HG02973 (cell line): ENCODE results near the gene STIM2.
"Not testable (repeated sequence)": the region's sequence is repeated elsewhere in the genome, so short reads cannot be mapped to it uniquely, and the experiment has no call there.

ENCODE experiments used
- ATAC-seq: cut with Tn5 transposase; IDR thresholded peaks from one replicate; pipeline ENCODE4 v1.9.1; 2021; ENCODE audit warnings: moderate library complexity; ENCODE audit not compliant: unreplicated experiment

Gene STIM2

DNA sequence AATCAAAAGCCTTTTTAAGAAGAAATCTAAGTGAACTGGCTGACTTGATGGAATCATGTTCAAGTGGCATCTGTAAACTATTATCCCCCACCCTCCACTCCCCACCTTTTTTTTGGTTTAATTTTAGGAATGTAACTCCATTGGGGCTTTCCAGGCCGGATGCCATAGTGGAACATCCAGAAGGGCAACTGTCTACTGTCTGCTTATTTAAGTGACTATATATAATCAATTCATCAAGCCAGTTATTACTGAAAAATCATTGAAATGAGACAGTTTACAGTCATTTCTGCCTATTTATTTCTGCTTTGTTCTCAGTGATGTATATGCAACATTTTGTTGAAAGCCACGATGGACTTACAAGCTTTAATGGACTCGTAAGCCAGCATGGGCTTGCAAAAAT, 162.3 kb downstream of the STIM2 start:
- no peak for ATAC-seq

DNA sequence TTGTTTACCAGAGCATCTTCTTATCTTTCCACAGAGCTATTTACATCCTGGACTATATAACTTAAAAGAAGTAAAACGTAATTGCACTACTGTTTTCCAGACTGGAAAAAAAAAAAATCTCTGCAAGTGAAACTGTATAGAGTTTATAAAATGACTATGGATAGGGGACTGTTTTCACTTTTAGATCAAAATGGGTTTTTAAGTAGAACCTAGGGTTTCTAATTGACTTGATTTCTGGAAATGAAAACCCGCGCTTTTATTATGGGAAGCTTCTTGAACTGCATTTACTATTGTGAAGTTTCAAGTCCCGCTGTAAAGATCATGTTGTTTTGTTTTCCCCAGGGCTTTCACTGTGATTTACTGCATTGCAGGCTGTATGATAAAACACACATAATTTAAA, 162.7 kb downstream of the STIM2 start:
- no peak for ATAC-seq

DNA sequence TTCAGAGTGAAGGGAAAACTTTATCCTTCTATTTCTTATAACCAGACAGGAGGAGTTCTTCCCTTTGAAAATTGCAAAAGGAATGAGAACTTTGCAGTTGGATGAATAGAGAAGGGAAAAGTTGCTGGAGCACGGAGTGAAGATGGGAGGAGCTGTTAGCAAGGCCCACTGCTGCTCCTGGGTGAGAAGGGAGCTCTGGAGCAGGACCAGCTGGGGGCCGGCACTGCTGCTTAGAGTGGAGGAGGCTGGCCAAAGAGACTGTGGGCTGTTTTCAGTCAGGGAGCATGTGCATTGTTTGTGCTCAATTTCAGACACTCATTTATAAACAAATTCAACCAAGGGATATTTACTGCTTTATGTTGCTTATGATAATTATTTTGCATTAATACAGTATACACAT, 164.2 kb downstream of the STIM2 start:
- no peak for ATAC-seq

DNA sequence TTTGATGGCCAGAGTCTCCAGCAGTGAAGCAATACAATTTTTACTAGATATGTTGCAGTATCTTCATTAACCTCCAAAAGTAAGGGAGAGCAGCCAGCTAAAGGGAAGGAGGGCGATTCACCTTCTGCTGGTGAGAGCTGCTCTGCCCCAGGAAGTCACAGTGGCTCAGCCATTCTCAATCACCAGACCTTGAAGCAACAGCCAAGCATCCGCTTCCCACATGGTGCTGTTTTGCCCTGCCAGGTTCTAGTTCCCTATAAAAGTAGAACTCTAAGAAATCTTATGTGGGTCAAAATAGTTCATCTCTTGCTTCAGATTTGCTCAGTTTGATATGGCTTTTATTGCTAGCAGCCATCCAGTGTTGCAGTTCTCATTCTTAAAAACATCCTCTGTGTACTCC, 166.8 kb downstream of the STIM2 start:
- no peak for ATAC-seq

DNA sequence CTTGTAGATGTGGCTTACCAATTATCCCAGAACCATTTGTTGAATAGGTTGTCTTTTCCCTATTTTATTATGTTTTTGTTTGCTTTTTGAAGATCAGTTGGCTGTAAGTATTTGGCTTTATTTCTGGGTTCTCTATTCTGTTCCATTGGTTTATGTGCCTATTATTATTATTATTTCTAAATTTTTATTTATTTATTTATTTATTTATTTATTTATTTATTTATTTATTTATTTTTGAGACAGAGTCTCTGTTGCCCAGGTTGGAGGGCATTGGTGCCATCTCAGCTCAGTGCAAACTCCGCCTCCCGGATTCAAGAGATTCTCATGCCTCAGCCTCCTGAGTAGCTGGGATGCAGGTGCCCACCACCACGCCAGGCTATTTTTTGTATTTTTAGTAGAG, 174.5 kb downstream of the STIM2 start:
- not testable (repeated sequence) for ATAC-seq

DNA sequence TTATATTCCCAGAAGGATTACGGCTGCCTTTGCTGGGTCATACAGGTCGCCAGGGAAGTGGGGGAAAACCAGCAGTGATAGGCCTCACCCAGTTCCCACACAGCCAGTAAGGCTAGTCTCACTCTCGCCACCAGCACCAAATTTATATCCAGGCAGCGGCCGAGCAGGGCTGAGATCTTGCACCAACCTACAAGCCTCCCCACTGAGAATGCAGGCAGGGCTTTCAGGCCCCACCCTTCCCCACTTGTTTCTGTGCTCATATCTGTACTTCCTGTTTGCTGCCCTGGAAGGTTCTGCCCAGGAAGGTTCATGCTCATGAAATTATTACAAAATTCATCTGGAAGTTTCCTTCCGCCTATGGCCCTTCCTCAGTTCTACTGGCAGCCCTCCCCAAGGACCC, 179.7 kb downstream of the STIM2 start:
- ATAC-seq: no peak

DNA sequence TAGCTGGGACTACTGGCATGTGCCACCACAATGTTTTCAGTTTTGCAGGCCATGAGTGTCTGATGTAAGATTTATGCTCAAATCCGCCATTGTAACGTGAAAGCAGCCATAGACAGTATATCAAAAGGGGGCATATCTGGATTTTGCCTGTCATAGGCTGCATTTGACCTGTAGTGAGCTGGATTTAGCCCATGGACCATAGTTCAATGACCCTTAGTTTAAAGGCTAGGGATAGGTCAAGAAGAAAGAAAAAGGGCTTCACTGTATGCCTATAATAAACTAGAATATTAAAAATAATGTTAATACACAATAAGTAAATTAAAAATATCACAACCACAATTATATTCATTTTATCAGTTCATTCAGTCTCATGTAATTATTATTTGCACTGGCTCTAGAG, 181.8 kb downstream of the STIM2 start:
- ATAC-seq: no peak

DNA sequence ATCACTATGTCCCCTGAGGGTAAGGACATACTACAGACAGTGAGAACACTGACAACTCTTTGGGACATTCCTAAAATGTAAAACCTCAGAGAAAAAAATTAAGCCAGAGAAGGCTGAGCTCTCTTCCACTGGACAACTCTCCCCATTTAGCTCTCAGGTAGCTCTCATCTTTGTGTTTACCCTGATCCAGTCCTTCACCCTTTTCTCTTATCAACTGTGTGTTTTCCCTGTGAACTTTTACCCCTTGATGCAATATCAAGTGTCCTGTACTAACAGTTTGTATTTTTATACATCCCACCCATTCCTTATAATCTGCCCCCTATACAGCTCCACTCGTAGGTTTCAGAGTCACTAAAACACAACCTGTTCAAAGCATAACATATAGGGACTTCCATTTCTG, 182.6 kb downstream of the STIM2 start:
- ATAC-seq: no peak

DNA sequence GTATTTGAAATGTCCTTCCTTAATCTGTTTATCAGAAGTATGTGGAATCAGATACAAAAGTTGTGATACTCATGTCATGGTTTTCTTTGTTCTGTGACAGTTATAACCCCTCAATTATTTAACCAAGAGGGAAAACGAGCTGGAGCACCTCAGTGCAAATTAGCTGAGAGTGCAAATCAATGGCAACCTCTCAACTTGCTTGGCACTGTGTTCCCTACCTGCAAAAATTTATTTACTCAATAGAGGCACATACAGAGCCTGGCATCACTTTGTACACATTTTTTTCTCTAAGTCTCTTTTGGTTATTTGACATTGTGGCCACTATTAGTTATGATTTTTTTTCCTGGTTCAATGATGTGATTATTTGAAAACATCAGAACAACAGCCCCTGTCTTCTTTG, 186.2 kb downstream of the STIM2 start:
- ATAC-seq: no peak

DNA sequence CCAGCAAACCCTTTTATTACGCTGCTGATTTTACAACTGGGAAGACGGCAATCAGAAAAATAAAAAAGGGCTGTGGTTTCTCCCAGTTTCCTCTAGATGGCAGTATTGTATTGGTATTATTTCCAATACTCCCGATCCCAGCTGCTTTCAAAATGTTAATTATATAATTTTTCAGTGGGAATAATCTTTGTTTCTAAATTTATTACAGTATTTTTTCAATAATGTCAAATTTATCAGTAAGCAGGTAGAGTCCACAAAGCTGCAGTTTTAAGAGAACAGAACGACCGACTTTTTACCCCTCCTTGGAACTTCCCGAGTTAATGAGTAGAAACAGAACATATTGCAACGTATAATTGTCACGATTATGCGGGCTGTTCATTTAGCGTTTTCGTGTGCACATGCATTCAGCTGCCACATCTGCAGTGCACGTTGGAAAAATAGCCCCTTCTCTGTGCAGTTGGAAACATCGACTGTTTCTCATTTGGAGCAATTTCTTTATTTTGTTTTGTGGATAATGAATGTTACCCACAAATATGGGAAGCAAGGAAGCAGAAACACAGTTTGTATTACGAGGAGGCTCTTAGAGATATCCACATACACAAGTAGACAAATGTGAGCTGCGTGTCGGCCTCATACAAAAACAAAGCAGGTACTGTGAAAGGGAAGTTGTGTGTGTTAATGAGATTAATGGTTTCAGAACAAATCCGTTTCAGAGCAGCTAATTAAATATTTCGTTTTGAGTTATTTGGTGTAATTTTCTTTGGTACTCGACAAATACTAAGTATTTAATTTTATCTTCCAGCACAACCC, 188.0 kb downstream of the STIM2 start:
- ATAC-seq: no peak

DNA sequence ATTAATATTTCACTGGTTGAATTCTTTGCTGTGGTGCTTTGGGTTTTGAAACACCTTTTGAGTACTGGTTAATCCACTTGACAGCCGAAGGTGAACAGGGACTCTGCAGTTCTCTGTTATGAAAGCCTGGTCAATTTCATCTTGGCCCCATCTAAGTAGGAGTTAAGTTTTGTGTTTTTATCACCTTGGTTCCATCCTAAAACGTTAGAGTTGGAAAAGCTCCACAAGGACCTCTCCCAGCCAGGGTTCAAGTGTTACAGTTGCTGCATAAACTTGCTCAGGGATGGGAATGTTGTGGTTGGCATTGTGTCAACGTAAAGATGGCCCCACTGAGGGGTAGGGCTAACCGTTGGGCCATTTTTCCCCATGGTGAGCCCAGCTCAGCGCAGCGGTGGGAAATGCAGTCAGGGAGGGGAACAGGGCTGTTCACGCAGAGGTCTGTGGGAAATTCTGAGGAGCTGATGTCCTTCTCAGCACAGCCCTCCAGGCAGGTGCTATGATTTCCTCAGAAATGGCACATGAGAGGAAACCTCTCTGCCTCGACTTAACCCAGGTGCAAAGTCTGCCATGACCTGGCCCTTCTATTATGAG, 188.7 kb downstream of the STIM2 start:
- no peak for ATAC-seq

DNA sequence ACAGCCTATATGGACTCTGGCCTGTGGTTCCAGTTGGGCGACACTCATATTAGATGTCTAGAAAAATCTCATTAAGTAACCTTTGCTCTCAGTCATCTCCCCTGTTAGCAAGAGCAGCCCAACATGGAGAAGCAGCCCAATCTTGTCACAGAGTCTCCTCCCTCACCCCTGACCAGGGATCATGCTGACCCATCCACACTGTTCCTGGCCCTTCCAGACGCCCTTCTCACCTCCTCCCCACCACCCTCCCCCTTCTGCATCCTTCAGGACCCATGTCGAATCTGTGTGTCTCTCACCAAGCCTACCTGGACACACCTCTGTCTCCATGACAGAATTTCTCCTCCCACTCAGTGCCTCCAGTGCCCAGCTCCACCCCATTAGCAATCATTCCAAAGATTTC, 190.1 kb downstream of the STIM2 start:
- no peak for ATAC-seq

DNA sequence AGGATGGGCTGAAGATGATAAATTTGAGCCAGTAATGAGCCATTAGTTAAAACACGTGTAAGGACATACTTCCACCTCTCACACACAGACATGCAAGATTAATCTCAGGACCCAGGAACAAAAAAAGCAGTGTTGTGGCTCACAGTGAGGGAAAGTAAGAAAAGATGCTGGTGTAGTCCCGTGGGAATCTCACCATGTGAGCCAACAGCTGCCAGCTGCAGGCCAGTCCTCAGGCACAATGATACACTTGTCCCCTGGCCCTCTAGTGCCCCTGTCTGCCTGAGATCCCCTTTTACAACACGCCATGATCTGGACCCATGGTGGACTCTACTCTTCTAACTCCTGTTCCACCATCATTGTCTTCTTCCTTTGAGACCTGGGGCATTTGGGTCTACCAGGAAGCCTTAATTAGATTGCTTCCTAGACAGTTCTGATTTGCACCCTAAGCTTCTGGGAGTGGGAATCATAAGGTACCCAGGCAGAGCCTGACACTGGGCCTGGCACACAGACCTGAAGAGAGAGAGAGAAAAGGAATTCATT, 194.7 kb downstream of the STIM2 start:
- no peak for ATAC-seq

DNA sequence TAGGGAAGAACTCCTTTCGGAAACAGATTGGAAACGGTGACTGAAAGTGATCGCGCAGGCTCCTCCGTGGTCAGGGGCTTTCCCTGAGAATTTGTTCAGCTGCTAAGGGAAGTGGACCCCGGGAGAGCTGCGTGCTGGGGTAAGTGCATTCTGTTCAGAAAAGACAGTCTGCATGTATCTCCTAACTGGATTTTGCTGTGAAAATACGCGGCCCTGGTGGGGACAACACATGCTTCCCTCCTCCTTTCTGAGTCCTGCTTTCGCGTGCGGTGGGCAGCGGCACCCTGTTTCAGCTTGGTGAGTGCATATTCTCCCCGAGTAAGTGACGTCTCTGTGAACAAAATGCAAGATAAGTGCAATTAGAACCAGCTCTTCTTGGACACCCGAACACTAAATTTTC, 195.6 kb downstream of the STIM2 start:
- no peak for ATAC-seq

DNA sequence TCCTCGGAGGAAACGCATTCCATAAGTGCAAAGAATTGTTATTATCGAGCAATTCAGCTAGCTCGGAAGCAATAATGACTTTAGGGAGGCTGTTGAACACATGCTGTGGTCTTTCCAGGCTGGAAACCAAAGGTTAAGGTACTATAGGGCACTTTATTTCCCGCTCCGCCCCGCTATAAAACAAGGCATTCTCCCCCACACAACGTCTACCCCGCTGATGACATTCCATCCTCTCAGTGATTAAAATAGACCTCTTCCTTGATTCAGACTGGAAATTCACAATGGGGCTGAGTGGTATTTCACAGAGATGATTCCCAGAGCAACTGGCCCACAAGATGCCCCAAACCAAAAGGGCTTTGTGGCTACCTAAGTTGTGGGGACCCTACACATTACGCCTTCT, 196.4 kb downstream of the STIM2 start:
- ATAC-seq: no peak

DNA sequence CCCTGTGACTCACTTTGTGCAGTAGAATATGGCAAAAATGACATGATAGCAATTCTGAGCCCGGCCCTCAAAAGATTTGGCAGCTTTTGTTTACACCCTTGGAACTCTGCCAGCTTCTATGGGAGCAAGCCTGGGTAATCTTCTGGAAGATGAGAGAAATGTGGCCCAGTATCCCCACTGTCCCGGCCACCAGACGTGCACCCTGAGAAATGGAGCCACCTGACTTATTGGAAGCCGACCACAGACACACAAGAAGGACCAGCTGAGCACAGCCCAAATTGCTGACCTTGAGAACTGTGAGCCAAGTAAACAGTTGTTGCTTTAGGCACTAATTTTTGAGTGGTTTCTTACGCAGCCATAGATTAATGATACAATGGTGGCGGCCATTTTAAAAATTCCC, 197.0 kb downstream of the STIM2 start:
- no peak for ATAC-seq

DNA sequence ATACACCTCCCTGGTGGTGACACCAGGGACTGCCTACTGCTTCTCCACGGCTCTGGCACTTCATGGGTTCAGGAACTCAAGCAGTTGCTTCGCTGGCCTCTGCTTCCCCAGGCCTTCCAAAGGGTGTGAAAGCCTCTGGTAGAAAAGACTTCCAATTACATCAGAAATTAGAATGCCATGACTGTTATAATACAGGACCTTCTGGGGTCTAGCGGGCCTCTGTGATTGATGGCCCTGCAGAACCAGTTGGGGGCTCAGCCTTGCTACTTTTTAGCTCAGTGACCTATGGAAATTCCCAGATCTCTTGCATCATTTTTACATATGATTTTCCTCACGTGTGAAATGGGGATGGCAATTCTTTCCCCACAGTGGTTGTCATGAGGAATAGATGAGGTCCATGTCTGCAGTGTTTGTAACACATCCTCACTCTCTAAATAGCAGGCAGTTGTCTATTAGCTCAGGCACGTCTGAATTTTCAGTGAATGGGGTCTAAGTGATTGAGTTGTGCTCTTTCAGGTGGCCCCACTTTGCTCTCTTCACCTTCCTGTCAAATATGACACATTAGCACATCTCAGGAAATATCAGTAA, 198.3 kb downstream of the STIM2 start:
- no peak for ATAC-seq

DNA sequence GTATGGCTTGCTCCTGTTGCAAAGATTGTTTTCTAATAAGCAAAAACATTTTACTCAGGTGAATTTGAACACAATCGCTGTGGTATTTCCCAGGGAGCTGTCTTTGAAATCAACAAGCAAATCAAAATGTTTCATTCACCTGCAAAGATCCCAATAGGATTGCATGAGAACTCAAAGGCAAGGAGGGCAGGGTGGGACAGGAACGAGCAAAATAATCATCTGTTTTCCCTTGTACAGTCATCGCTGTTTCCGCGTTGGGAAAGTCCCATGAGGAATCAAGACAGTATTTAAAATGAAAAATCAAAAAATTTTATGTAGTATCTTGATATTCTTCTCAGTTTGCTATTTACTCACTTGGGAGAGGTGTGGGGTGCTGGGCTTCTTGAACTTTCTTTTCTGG, 198.8 kb downstream of the STIM2 start:
- no peak for ATAC-seq

DNA sequence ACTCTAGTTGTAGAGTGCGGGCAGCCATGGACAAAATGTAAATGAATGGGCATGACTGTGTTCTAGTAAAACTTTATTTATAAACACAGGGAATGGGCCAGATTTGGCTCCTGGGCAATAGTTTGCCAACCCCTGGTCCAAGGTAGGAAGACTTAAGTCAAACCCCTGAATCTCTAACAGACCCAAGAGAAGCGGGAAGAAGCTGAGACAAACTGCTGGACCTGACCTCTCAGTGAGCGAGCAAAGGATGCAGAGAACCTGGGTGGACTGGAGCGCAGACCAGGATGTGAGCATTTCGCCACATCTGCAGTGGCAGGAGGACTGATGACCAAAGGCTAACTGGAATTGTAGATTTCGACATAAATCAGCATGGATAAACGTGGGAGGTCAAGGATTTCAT, 201.6 kb downstream of the STIM2 start:
- ATAC-seq: no peak

DNA sequence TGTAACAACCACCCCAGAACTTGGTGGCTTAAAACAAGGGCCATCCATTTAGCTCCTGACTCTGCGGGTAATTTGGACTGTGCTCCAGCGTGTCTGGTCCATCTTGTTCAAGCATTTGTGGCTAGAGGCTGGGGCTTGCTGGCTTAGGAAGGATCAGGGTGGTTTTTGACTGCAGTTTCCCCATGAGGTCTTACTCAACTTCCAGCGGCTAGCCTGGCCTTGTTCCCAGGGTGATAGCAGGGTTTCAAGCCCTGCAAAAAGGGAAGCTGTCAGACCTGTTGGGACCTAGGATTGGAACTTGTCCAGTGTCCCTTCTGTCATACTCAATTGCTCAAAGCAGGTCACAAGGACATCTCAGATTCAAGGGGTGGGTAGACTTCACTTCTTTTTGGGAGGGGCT, 205.9 kb downstream of the STIM2 start:
- ATAC-seq: no peak

DNA sequence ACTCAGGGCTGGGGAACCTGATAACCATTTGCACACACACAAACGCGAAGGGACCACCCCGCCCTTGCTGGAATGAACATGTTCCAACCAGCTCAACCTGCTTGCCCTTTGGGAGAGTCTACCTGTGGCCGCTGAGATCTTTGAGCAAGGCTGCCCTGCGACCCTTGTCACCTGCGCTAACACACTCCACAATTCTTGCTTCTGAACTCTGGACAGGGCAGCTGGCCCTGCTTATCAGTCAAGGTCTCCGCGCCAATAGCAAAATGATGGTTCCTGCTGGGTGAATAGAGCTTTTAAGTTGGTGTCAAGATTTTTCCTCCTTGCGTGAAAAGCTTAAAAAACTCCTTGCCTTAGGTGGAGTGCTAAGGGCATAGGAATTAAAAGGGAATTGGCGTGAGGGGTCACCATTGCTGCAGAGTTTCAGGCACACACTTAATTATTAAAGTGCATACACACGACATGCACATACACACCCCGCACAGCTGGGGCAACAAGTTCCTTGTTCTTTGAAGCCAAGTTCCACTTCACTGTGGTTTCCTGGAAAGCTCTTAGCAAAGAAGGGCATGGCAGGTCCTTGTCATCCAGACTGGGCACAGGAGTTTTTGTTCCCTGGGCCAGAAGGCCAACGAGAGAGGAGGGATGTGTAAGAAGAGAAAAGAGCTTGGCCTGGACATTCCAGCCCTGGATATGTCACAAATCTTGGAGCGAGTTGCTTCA, 207.7 kb downstream of the STIM2 start:
- no peak for ATAC-seq
